ENCODE measurements around the gene KRT2.
"Not testable (repeated sequence)": the region's sequence is repeated elsewhere in the genome, so short reads cannot be mapped to it uniquely, and the experiment has no call there.

Gene KRT2

GRCh38 chr12:52670961-52671360, 18.9 kb upstream of the KRT2 start:
- no peak for TF ChIP-seq CTCF (IDR thresholded peaks at IDR 0.05)
- Histone ChIP-seq H3K27me3 (ENCODE audit: control insufficient read depth, insufficient read depth, low read length) (no peaks in the 10 kb centered on the region), H3K27ac (no peak overlapping the region), H3K4me1 (no peaks in the 10 kb centered on the region), H3K9ac (no peak overlapping the region), H3K4me3 (ENCODE audit: low read depth, low read length) (no peak overlapping the region), H2AFZ (no peak overlapping the region), H3K4me2 (ENCODE audit: low read length) (no peak overlapping the region), H3K9me3 (ENCODE audit: control insufficient read depth, low read length) (no peaks in the 10 kb centered on the region), H3K79me2 (no peaks in the 10 kb centered on the region), H3K36me3 (ENCODE audit: control insufficient read depth, insufficient read depth, low read length) (no peaks in the 10 kb centered on the region)

- Histone ChIP-seq H3K9ac (no peak overlapping the region), H2AFZ (no peak overlapping the region), H3K4me2 (ENCODE audit: low read length) (no peak overlapping the region), H3K4me3 (ENCODE audit: low read depth, low read length) (no peak overlapping the region), H3K27ac (no peak overlapping the region), H3K79me2 (no peaks in the 10 kb centered on the region), H3K36me3 (ENCODE audit: control insufficient read depth, insufficient read depth, low read length) (no peaks in the 10 kb centered on the region), H3K9me3 (ENCODE audit: control insufficient read depth, low read length) (no peaks in the 10 kb centered on the region), H3K4me1 (no peaks in the 10 kb centered on the region), H3K27me3 (ENCODE audit: control insufficient read depth, insufficient read depth, low read length) (no peaks in the 10 kb centered on the region)
- no peak for TF ChIP-seq CTCF (IDR thresholded peaks at IDR 0.05)
These were observed 18.5 kb upstream of the KRT2 start for GRCh38 chr12:52670506-52670905.

GRCh38 chr12:52669941-52670340, 17.9 kb upstream of the KRT2 start:
- H3K27me3 ChIP-seq (ENCODE audit: control insufficient read depth, insufficient read depth, low read length); H2AFZ ChIP-seq; H3K4me1 ChIP-seq; H3K27ac ChIP-seq; H3K4me2 ChIP-seq (ENCODE audit: low read length); H3K36me3 ChIP-seq (ENCODE audit: control insufficient read depth, insufficient read depth, low read length); H3K79me2 ChIP-seq; H3K9ac ChIP-seq; H3K9me3 ChIP-seq (ENCODE audit: control insufficient read depth, low read length); H3K4me3 ChIP-seq (ENCODE audit: low read depth, low read length): not testable (repeated sequence)

- no peaks in the 10 kb centered on the region for H3K9me3 ChIP-seq (ENCODE audit: control insufficient read depth, low read length)
- no peak for TF ChIP-seq CTCF (IDR thresholded peaks at IDR 0.05)
- H3K4me3 ChIP-seq (ENCODE audit: low read depth, low read length) = no peak overlapping the region
- no peaks in the 10 kb centered on the region for H3K27me3 ChIP-seq (ENCODE audit: control insufficient read depth, insufficient read depth, low read length)
- H3K9ac ChIP-seq = no peak overlapping the region
- H3K27ac ChIP-seq = no peak overlapping the region
- no peak overlapping the region for H3K4me2 ChIP-seq (ENCODE audit: low read length)
- no peak overlapping the region for H2AFZ ChIP-seq
- H3K4me1 ChIP-seq = no peaks in the 10 kb centered on the region
- no peaks in the 10 kb centered on the region for H3K36me3 ChIP-seq (ENCODE audit: control insufficient read depth, insufficient read depth, low read length)
- H3K79me2 ChIP-seq = no peaks in the 10 kb centered on the region
These were observed 17.4 kb upstream of the KRT2 start for GRCh38 chr12:52669426-52669825.

GRCh38 chr12:52667931-52668330, 15.9 kb upstream of the KRT2 start:
- no peak overlapping the region for H2AFZ ChIP-seq
- H3K9ac ChIP-seq = no peak overlapping the region
- TF ChIP-seq CTCF (IDR thresholded peaks at IDR 0.05) = no peak
- no peaks in the 10 kb centered on the region for H3K79me2 ChIP-seq
- no peaks in the 10 kb centered on the region for H3K4me1 ChIP-seq
- H3K9me3 ChIP-seq (ENCODE audit: control insufficient read depth, low read length) = no peaks in the 10 kb centered on the region
- no peak overlapping the region for H3K27ac ChIP-seq
- no peak overlapping the region for H3K4me3 ChIP-seq (ENCODE audit: low read depth, low read length)
- no peak overlapping the region for H3K4me2 ChIP-seq (ENCODE audit: low read length)
- no peaks in the 10 kb centered on the region for H3K27me3 ChIP-seq (ENCODE audit: control insufficient read depth, insufficient read depth, low read length)
- no peaks in the 10 kb centered on the region for H3K36me3 ChIP-seq (ENCODE audit: control insufficient read depth, insufficient read depth, low read length)
